ENCODE measurements around the gene SYT2. TPM values are rescaled to one million over a fixed set of nuclear protein-coding genes. Genes with fewer than 3 reads are reported as not detected.
"Not testable (repeated sequence)": the region's sequence is repeated elsewhere in the genome, so short reads cannot be mapped to it uniquely, and the experiment has no call there.

Gene SYT2
- total RNA-seq, 2 experiments from 2014 or later = not detected

GRCh38 chr1:202725526-202725925, 15.3 kb upstream of the SYT2 start:
- DNase-seq (no peak), ATAC-seq (no peak)
- Mint-ChIP-seq H3K36me3 (ENCODE audit: low read depth) (peaks cover 20% of the 10 kb centered on the region), H3K27ac (no peak overlapping the region), H3K4me1 (no peaks in the 10 kb centered on the region), H3K9me3 (ENCODE audit: low read depth) (no peaks in the 10 kb centered on the region), H3K4me3 (no peak overlapping the region), H3K27me3 (no peaks in the 10 kb centered on the region)
- POLR2A ChIA-PET = no interaction called here
- intact Hi-C loops (cut with DNase I, micrococcal nuclease) = no loop called here
- CTCF ChIA-PET = interaction anchor here (0.9 to 1.4 kb wide), 3 partner anchors 9 to 571 kb away, joined by 3 read pairs; no protein-coding TSS in a partner anchor

GRCh38 chr1:202723708-202724107, 13.5 kb upstream of the SYT2 start:
- Mint-ChIP-seq H3K36me3 (ENCODE audit: low read depth) (peaks cover 9% of the 10 kb centered on the region), H3K27me3 (no peaks in the 10 kb centered on the region), H3K4me1 (peaks cover 2% of the 10 kb centered on the region), H3K27ac (no peak overlapping the region), H3K4me3 (no peak overlapping the region), H3K9me3 (ENCODE audit: low read depth) (no peaks in the 10 kb centered on the region)
- CTCF ChIA-PET = interaction anchor here (1.0 kb wide), 1 partner anchor 724 kb away, joined by 5 read pairs; no protein-coding TSS in a partner anchor
- POLR2A ChIA-PET = no interaction called here
- ATAC-seq (no peak), DNase-seq (no peak)
- intact Hi-C loops (cut with DNase I, micrococcal nuclease) = loop anchor here in 1 of 2 experiments (2.0 kb wide), 1 partner anchor 129 kb away; no protein-coding TSS in a partner anchor

- CTCF ChIA-PET = interaction anchor here (0.7 kb wide), 2 partner anchors 94 to 536 kb away, joined by 3 read pairs; no protein-coding TSS in a partner anchor
- H3K9me3 Mint-ChIP-seq (ENCODE audit: low read depth); H3K27me3 Mint-ChIP-seq; H3K4me3 Mint-ChIP-seq; ATAC-seq; H3K36me3 Mint-ChIP-seq (ENCODE audit: low read depth); POLR2A ChIA-PET; H3K27ac Mint-ChIP-seq; H3K4me1 Mint-ChIP-seq; DNase-seq: not testable (repeated sequence)
- intact Hi-C loops (cut with DNase I, micrococcal nuclease) = loop anchor here in 1 of 2 experiments (2.0 kb wide), 1 partner anchor 130 kb away; no protein-coding TSS in a partner anchor
Measured at GRCh38 chr1:202723046-202723445, 12.8 kb upstream of the SYT2 start.

DNA sequence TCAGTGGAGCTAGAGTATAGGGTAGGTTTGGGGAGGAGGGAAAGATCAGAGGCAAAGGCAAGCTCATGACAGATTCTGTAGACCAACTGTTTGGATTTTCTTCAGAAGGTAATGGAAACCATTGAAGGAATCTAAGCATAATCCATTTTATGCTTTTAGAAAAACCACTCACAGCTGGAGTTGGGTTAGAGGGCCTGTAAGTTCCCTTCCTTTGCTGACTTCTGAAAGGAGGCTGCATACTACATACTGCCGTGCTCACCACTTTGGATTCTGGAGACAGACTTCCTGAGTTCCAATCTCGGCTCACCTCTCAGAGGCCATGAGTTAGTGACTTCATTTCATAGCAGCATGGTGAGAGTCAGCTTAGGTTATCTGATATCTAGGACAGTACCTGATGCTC, 6.4 kb upstream of the SYT2 start:
- Mint-ChIP-seq H3K27me3 (peaks cover 17% of the 10 kb centered on the region), H3K4me1 (peaks cover 2% of the 10 kb centered on the region), H3K9me3 (ENCODE audit: low read depth) (no peaks in the 10 kb centered on the region), H3K36me3 (ENCODE audit: low read depth) (no peaks in the 10 kb centered on the region), H3K27ac (no peak overlapping the region), H3K4me3 (no peak overlapping the region)
- POLR2A ChIA-PET = no interaction called here
- no peak for ATAC-seq
- DNase-seq = no peak
- CTCF ChIA-PET = interaction anchor here (1.0 to 1.5 kb wide), 4 partner anchors 9 to 251 kb away, joined by 3 to 4 read pairs (median 4); no protein-coding TSS in a partner anchor
- intact Hi-C loops (cut with DNase I, micrococcal nuclease) = loop anchor here (5.0 kb wide), 3 partner anchors 374 to 529 kb away; partner anchors contain the start of gene UBE2T (in 1 of the 2)

DNA sequence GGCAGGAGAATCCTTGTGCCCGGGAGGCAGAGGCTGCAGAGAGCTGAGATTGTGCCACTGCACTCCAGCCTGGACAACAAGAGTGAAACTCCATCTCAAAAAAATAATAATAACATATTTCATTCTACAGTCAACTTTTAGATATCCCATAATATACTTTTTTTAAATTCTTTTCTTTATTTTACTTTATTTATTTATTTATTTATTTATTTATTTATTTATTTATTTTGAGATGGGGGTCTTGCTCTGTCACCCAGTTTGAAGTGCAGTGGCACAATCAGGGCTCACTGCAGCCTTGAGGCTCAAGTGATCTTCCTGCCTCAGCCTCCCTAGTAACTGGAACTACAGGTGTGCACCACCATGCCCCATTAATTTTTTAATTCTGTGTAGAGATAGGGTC, 3.9 kb upstream of the SYT2 start:
- H3K36me3 Mint-ChIP-seq (ENCODE audit: low read depth); H3K27ac Mint-ChIP-seq; H3K4me3 Mint-ChIP-seq; H3K4me1 Mint-ChIP-seq; H3K9me3 Mint-ChIP-seq (ENCODE audit: low read depth); DNase-seq; intact Hi-C loops (cut with DNase I, micrococcal nuclease); ATAC-seq; POLR2A ChIA-PET: not testable (repeated sequence)
- H3K27me3 Mint-ChIP-seq = peaks cover 30% of the 10 kb centered on the region
- CTCF ChIA-PET = interaction anchor here (0.6 to 1.7 kb wide), 4 partner anchors 248 to 1827 kb away, joined by 3 to 5 read pairs (median 4); no protein-coding TSS in a partner anchor

GRCh38 chr1:202713110-202713509, 2.9 kb upstream of the SYT2 start:
- H3K4me3 Mint-ChIP-seq = no peak overlapping the region
- CTCF ChIA-PET = interaction anchor here (0.6 to 1.3 kb wide), 3 partner anchors 10 to 531 kb away, joined by 3 to 6 read pairs (median 3); no protein-coding TSS in a partner anchor
- intact Hi-C loops (cut with DNase I, micrococcal nuclease) = no loop called here
- H3K27me3 Mint-ChIP-seq = peaks cover 39% of the 10 kb centered on the region
- no peaks in the 10 kb centered on the region for H3K4me1 Mint-ChIP-seq
- POLR2A ChIA-PET = interaction anchor here (0.8 kb wide), 1 partner anchor 10 kb away, joined by 3 read pairs; no protein-coding TSS in a partner anchor
- no peaks in the 10 kb centered on the region for H3K36me3 Mint-ChIP-seq (ENCODE audit: low read depth)
- no peaks in the 10 kb centered on the region for H3K9me3 Mint-ChIP-seq (ENCODE audit: low read depth)
- DNase-seq (no peak), ATAC-seq (no peak)
- H3K27ac Mint-ChIP-seq = no peak overlapping the region

DNA sequence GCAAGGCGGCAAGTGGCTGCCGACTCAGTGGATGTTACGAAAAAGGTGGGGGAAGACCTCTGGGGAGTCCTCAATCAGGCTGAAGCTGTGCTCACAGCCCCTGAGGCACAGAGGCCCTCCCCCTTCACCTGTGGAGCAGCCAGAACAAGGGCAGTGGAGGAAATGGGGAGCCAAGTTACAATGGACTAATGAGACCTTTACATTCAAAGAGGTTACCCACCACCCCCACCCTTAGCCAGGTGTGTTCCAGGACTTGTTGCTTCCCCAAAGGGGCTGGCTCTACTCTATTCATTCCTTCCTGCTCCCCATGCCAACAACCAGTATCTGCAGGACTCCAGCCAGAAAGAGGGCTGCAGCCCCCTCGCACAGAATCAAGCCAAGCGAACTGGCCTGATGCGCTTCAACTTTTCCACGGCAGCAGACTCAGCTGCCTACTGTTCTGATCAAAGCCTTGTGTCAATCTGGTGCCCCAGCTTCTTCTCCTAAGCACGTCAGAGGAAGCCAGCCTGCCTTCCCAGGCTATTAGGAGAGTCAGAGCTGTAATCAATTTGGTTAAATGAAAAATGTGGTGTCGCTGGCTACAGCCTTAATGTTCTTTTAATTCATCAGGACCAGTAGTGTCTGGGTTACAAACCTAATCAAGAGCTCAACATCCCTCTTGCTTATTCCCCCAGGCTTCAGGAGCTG, 1.8 kb upstream of the SYT2 start:
- no peak overlapping the region for H3K27ac Mint-ChIP-seq
- no peak for ATAC-seq
- H3K4me1 Mint-ChIP-seq = no peaks in the 10 kb centered on the region
- POLR2A ChIA-PET = no interaction called here
- H3K9me3 Mint-ChIP-seq (ENCODE audit: low read depth) = no peaks in the 10 kb centered on the region
- intact Hi-C loops (cut with DNase I, micrococcal nuclease) = no loop called here
- CTCF ChIA-PET = interaction anchor here (0.6 to 1.2 kb wide), 3 partner anchors 9 to 526 kb away, joined by 3 to 5 read pairs (median 3); no protein-coding TSS in a partner anchor
- no peaks in the 10 kb centered on the region for H3K36me3 Mint-ChIP-seq (ENCODE audit: low read depth)
- no peak for DNase-seq
- H3K27me3 Mint-ChIP-seq = peaks cover 46% of the 10 kb centered on the region
- no peak overlapping the region for H3K4me3 Mint-ChIP-seq

DNA sequence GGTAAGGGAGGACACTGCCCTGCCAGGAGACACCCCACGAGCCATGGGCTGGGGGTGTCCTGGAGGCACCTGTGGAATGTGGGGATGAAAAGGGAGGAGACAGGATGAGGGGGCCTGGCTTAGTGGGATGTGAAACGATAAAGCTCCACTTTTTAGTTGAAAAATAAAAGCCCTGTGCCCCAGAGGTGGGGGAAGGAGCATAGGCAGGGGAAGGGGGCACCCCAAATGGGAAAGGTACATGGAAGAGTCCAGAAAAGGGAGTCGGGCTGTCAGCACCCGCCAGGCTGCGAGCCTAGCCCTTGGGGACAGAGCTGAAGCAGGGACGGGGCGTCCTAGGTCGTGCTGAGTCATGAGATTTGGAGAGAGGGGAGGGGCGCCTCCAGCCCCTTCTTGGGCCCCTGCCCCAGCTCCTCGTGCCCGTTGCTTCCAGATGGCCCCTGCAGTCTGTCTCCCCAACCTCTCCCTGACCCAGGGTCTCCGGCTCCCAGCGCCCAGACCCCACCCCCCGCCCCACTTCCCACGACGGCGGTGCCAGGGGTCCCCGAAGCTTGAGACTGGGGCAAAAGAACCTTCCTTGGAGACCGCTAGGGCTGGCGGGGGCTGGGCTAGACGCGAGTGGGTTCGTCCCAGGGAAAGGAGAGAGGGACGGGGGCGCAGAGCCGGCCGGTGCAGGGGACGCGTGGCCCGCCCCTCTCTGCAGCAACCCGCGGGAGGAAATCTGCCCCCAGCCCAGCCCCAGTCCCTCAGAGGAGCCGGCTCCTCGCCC, 795 bp downstream of the SYT2 start:
- Mint-ChIP-seq H3K36me3 (ENCODE audit: low read depth) (no peaks in the 10 kb centered on the region), H3K9me3 (ENCODE audit: low read depth) (no peaks in the 10 kb centered on the region), H3K4me1 (no peaks in the 10 kb centered on the region), H3K4me3 (no peak overlapping the region), H3K27ac (no peak overlapping the region), H3K27me3 (peaks cover 57% of the 10 kb centered on the region)
- ChIA-PET CTCF (interaction anchor here (1.4 kb wide), 1 partner anchor 10 kb away, joined by 4 read pairs; no protein-coding TSS in a partner anchor), POLR2A (no interaction called here)
- ATAC-seq (no peak), DNase-seq (no peak)
- intact Hi-C loops (cut with DNase I, micrococcal nuclease) = no loop called here

GRCh38 chr1:202708456-202709275, 1.6 kb downstream of the SYT2 start:
- Mint-ChIP-seq H3K27me3 (peaks cover 62% of the 10 kb centered on the region), H3K9me3 (ENCODE audit: low read depth) (no peaks in the 10 kb centered on the region), H3K27ac (no peak overlapping the region), H3K4me1 (no peaks in the 10 kb centered on the region), H3K36me3 (ENCODE audit: low read depth) (no peaks in the 10 kb centered on the region), H3K4me3 (no peak overlapping the region)
- ATAC-seq (no peak), DNase-seq (no peak)
- intact Hi-C loops (cut with DNase I, micrococcal nuclease) = no loop called here
- ChIA-PET CTCF (interaction anchor here (1.4 kb wide), 1 partner anchor 11 kb away, joined by 4 read pairs; no protein-coding TSS in a partner anchor), POLR2A (no interaction called here)

GRCh38 chr1:202706851-202707250, 3.4 kb downstream of the SYT2 start:
- DNase-seq = no peak
- H3K9me3 Mint-ChIP-seq (ENCODE audit: low read depth) = no peaks in the 10 kb centered on the region
- no peak overlapping the region for H3K27ac Mint-ChIP-seq
- POLR2A ChIA-PET = no interaction called here
- H3K4me3 Mint-ChIP-seq = no peak overlapping the region
- no peaks in the 10 kb centered on the region for H3K4me1 Mint-ChIP-seq
- CTCF ChIA-PET = no interaction called here
- intact Hi-C loops (cut with DNase I, micrococcal nuclease) = no loop called here
- no peak for ATAC-seq
- no peaks in the 10 kb centered on the region for H3K36me3 Mint-ChIP-seq (ENCODE audit: low read depth)
- H3K27me3 Mint-ChIP-seq = peaks cover 55% of the 10 kb centered on the region

GRCh38 chr1:202704601-202705000, 5.7 kb downstream of the SYT2 start:
- DNase-seq = no peak
- Mint-ChIP-seq H3K27ac (no peak overlapping the region), H3K27me3 (peaks cover 43% of the 10 kb centered on the region), H3K4me3 (no peak overlapping the region), H3K9me3 (ENCODE audit: low read depth) (no peaks in the 10 kb centered on the region), H3K36me3 (ENCODE audit: low read depth) (no peaks in the 10 kb centered on the region), H3K4me1 (no peaks in the 10 kb centered on the region)
- ChIA-PET CTCF (interaction anchor here (0.7 kb wide), 1 partner anchor 392 kb away, joined by 3 read pairs; no protein-coding TSS in a partner anchor), POLR2A (no interaction called here)
- intact Hi-C loops (cut with DNase I, micrococcal nuclease) = no loop called here
- no peak for ATAC-seq

All from activated CD4-positive, alpha-beta T cell treated with anti-CD3 and anti-CD28 coated beads for 36 hours (primary cell).